SK-MEL-5 (cell line): ENCODE measurements around the gene PTCD1. TPM values are rescaled to one million over a fixed set of nuclear protein-coding genes. Genes with fewer than 3 reads are reported as not detected.

ENCODE experiments used
- total RNA-seq: library from RNA; depleted of rRNA; stranded (reverse); fragments of >200 nt; shearing (Covaris generic); gene quantifications from 2 replicates; pipeline ENCODE4 v1.2.3, GENCODE V29; 2014; rRNA removed

The PTCD1 gene
- total RNA-seq, 1 experiment from 2014 or later = 17.4 TPM

Other genes starting within 250 kb of the PTCD1 start
- gene KPNA7, start 230.7 kb downstream of the PTCD1 start, total RNA-seq = not detected in 2 replicates
- gene MYH16, start 166.0 kb downstream of the PTCD1 start, total RNA-seq = not detected in 2 replicates
- gene ARPC1A, start 112.9 kb downstream of the PTCD1 start, total RNA-seq = 317 and 342 TPM in 2 replicates
- gene ARPC1B, start 64.1 kb downstream of the PTCD1 start, total RNA-seq = 1,635 and 1,714 TPM in 2 replicates
- gene PDAP1, start 30.2 kb downstream of the PTCD1 start, total RNA-seq = 54.2 and 55.6 TPM in 2 replicates
- 228 and 236 TPM in 2 replicates for gene BUD31, start 29.8 kb downstream of the PTCD1 start, total RNA-seq
- 48.8 and 53.7 TPM in 2 replicates for gene CPSF4, start 145 bp upstream of the PTCD1 start, total RNA-seq
- gene ATP5MF, start 27.4 kb upstream of the PTCD1 start, total RNA-seq = 998 and 1,034 TPM in 2 replicates
- gene ZNF789, start 34.1 kb upstream of the PTCD1 start, total RNA-seq = 14.2 and 15.9 TPM in 2 replicates
- gene ZNF394, start 61.5 kb upstream of the PTCD1 start, total RNA-seq = 36.5 and 40.5 TPM in 2 replicates
- 24.6 and 26.2 TPM in 2 replicates for gene ZKSCAN5, start 65.9 kb upstream of the PTCD1 start, total RNA-seq
- 16.5 and 19.5 TPM in 2 replicates for gene FAM200A, start 113.3 kb upstream of the PTCD1 start, total RNA-seq
- gene ZNF655, start 119.8 kb upstream of the PTCD1 start, total RNA-seq = 105 and 110 TPM in 2 replicates
- 0.53 TPM in 1 of 2 replicates, not detected in the other for gene TMEM225B, start 159.5 kb upstream of the PTCD1 start, total RNA-seq
- 16.9 and 18.2 TPM in 2 replicates for gene ZSCAN25, start 178.1 kb upstream of the PTCD1 start, total RNA-seq
- gene CYP3A5, start 241.2 kb upstream of the PTCD1 start, total RNA-seq = not detected in 2 replicates